Adipocyte (in vitro differentiated cells): Measurements from ENCODE around the gene DNAH17.
A peak's percentile ranks its signal among the peaks of the same experiment; 100 is the strongest.

Experiments
- DNase-seq: peaks from one replicate; pipeline ENCODE4 v3.0.0-alpha.2; 2015; ENCODE audit warnings: low read depth
- H3K27me3 ChIP-seq: replicated peaks from 2 replicates; pipeline ENCODE4 v1.7.0; 2013; ENCODE audit warnings: mild to moderate bottlenecking, low read length, moderate library complexity; ENCODE audit not compliant: control insufficient read depth, insufficient read depth
- H3K36me3 ChIP-seq: 2 replicates; pipeline ENCODE4 v1.7.0; 2013; ENCODE audit warnings: low read length, mild to moderate bottlenecking, moderate library complexity; ENCODE audit not compliant: control insufficient read depth, insufficient read depth, severe bottlenecking
- H3K4me1 ChIP-seq: 2 replicates; pipeline ENCODE4 v1.7.0; 2013; ENCODE audit warnings: mild to moderate bottlenecking, low read length, moderate library complexity; ENCODE audit not compliant: control insufficient read depth, insufficient read depth
- H3K4me3 ChIP-seq: 2 replicates; pipeline ENCODE4 v1.7.0; 2013; ENCODE audit warnings: mild to moderate bottlenecking, low read length, moderate library complexity
- H3K9ac ChIP-seq: 2 replicates; pipeline ENCODE4 v1.7.0; 2013; ENCODE audit warnings: mild to moderate bottlenecking, low read length, moderate library complexity
- H3K9me3 ChIP-seq: 2 replicates; pipeline ENCODE4 v1.7.0; 2013; ENCODE audit warnings: mild to moderate bottlenecking, low read length, moderate library complexity; ENCODE audit not compliant: control insufficient read depth

Gene DNAH17

DNA sequence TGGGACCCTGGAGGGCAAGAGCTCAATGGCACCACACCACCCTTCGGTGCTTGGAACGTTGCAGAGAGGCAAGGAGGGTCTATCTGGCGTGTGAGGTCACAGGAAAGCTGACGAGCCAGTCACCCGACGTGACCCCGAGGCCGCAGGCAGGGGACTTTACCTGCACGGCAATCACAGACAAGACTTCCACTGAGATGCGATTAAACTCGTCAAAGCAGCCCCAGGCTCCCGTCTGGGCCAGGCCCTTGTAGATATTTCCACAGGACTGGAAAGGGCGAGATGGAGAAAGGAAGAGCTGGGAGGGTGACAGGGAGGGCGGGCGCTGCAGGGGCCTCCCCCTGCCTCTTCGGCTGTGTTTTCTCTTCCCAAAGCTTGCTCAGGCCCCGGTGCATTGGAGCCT is 78.3 kb downstream of the DNAH17 start:
- DNase-seq: no peak

DNA sequence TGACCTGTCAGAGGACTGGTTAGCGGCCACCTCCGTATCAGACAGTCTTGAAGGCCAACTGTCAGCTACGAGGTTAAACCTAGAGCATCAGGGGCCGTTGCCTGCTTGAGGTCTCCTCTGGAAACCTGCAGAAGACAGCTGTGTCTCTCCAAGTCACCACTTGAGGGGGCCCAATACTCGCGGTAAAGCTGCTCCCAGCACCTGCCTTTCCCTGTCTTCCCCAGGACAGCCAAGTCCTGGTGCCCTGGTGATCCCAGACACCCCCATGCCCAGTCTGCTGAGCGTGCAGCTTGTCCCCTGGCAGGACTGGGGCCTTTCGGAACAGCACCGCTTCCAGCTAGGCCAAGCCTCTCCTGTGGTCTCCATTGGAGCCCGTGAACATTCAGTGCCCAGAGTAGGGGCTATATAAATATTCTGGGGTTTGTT is 80.1 kb downstream of the DNAH17 start:
- no peaks in the 10 kb centered on the region for H3K36me3 ChIP-seq
- DNase-seq: peak; percentile 90
- peaks cover 5% of the 10 kb centered on the region for H3K4me1 ChIP-seq
- H3K9me3 ChIP-seq: no peaks in the 10 kb centered on the region
- no peak overlapping the region for H3K9ac ChIP-seq
- H3K27me3 ChIP-seq: peaks cover 18% of the 10 kb centered on the region
- no peak overlapping the region for H3K4me3 ChIP-seq

More for the DNA sequence above, 78.3 kb downstream of the DNAH17 start:
- Histone ChIP-seq H3K9ac (no peak overlapping the region), H3K9me3 (no peaks in the 10 kb centered on the region), H3K4me3 (no peak overlapping the region), H3K27me3 (peaks cover 16% of the 10 kb centered on the region), H3K4me1 (peaks cover 5% of the 10 kb centered on the region), H3K36me3 (no peaks in the 10 kb centered on the region)

DNA sequence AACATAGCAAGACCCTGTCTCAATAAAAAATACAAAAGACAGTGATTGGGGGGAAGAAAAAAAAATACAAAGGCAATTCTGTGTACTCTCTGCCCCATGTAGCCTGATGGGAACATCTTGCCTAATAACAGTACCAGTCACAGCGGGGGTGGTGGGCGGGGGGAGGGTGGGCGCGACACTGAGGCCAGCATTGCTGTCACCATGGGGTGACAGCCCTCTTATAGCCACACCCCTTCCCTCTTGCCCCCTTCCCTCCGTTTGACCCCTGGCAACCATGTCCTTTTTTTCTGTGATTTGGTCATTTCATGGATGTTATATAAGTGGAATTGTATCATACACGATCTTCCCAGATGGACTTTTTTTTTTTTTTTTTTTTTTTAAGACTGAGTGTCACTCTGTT is 80.9 kb downstream of the DNAH17 start:
- peaks cover 24% of the 10 kb centered on the region for H3K27me3 ChIP-seq
- no peak for DNase-seq
- no peaks in the 10 kb centered on the region for H3K9me3 ChIP-seq
- no peak overlapping the region for H3K9ac ChIP-seq
- no peaks in the 10 kb centered on the region for H3K36me3 ChIP-seq
- H3K4me3 ChIP-seq: no peak overlapping the region
- H3K4me1 ChIP-seq: peaks cover 5% of the 10 kb centered on the region

DNA sequence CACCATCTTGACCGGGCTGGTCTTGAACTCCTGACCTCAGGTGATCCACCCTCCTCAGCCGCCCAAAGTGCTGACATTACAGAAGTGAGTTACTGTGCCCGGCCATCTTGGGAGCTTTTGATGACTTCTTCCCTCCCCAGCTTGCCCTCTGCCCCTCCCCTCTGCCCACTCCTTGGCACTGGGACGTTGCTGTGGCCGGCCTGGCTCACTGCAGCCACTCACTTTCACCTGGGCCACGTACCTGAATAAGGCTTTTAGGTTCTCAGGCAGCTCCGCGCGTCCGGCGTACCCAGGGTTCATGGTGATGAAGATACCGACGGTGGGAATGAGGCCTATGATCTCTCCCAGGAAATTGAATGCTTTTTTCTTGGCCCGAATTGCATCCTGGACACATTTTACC is 81.6 kb downstream of the DNAH17 start:
- no peaks in the 10 kb centered on the region for H3K36me3 ChIP-seq
- no peak overlapping the region for H3K4me3 ChIP-seq
- no peak for DNase-seq
- H3K9me3 ChIP-seq: no peaks in the 10 kb centered on the region
- H3K9ac ChIP-seq: no peak overlapping the region
- H3K27me3 ChIP-seq: peaks cover 24% of the 10 kb centered on the region
- peaks cover 5% of the 10 kb centered on the region for H3K4me1 ChIP-seq

DNA sequence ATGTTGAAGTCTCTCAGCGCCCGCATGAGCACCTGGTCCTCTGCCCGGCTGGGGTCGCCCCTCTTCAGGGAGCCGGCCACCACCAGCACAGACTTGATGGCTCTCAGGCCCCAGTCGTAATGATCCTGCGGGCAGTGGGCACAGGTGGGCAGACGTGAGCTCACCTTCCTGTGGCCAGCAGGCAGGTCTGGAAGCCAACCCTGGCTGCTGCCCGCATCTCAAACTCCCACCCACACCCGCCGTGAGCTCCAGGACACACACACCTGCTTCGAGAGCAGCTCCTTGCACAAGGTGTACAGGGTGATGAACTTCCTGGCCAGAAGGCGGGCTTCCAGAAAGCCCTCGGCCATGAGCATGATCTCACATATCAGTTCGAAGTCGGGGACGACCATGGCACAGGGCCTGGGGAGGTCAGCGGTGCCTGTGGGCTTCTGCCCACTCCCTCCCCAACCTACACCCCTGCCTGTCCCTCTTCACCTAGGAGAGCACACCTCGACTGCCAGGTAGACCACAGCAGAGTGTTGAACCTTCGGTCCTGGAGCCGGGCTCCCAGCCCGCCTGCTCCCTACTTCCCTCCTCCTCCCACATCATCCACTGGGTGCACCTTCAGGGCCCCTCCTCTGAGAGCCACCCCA is 82.4 kb downstream of the DNAH17 start:
- H3K4me3 ChIP-seq: no peak overlapping the region
- no peaks in the 10 kb centered on the region for H3K36me3 ChIP-seq
- H3K9ac ChIP-seq: no peak overlapping the region
- H3K4me1 ChIP-seq: peaks cover 5% of the 10 kb centered on the region
- no peaks in the 10 kb centered on the region for H3K9me3 ChIP-seq
- peaks cover 32% of the 10 kb centered on the region for H3K27me3 ChIP-seq
- no peak for DNase-seq

DNA sequence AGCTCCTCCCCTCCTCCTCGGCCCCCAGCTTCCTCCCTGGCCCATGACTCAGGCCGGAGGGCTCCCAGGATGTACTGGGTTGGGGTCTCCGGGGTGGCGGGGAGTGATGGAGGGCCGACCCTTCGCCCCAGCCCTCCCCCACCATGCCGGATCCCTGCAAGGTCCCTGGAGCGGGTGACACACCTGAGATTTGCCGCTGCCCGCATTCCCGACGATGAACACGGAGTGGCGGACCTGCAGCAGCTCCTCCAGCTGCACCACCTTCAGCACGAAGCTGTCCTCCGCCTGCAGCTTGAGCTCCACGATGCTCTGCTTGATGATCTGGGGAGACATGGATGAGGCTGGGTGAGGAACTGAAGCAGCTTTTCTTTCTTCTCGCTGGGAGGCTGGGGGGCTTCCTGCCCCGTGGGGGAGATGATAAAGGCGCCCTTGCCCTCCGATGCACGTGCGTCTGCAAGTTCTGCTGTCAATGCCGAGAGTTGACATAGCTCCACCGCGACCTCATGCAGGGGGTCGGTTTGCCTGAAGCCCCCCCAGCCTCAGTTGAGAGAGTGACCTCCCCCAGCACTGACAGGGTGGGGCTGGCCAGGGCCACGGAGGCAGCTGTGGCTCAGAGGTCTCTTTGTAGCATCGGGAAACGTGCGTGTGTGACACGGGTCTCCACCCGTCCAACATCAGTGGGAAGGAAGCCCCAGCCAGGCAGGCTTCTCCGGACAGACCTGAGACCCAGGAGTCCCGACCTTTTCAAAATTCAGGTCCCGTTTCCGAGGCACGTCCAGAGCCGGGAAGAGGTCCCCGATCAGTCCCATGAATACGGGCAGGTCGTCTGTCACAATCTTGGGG is 83.1 kb downstream of the DNAH17 start:
- H3K4me3 ChIP-seq: no peak overlapping the region
- H3K9me3 ChIP-seq: no peaks in the 10 kb centered on the region
- H3K4me1 ChIP-seq: peaks cover 5% of the 10 kb centered on the region
- peaks cover 32% of the 10 kb centered on the region for H3K27me3 ChIP-seq
- no peak for DNase-seq
- no peak overlapping the region for H3K9ac ChIP-seq
- H3K36me3 ChIP-seq: no peaks in the 10 kb centered on the region

DNA sequence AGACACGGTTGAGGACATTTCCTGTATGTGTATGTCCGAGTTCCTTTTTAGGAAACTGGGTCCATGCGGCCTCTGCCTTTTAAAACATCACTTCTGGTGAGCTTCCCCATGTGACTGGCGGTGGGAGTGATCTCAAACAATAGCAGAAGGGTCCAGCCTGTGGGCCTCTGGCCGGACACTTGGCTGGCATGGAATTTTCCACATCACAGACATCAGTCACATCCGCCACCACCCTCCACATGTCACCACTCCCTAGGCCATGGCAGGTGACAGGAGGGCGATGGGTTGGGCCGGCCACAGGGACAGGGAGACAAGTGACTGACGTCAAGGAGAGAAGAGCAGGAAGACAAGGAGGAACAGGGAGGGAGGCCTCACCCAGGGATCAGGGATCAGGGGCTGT is 83.7 kb downstream of the DNAH17 start:
- Histone ChIP-seq H3K27me3 (peaks cover 34% of the 10 kb centered on the region), H3K36me3 (no peaks in the 10 kb centered on the region), H3K4me1 (peaks cover 5% of the 10 kb centered on the region), H3K4me3 (no peak overlapping the region), H3K9me3 (no peaks in the 10 kb centered on the region), H3K9ac (no peak overlapping the region)
- DNase-seq: no peak

DNA sequence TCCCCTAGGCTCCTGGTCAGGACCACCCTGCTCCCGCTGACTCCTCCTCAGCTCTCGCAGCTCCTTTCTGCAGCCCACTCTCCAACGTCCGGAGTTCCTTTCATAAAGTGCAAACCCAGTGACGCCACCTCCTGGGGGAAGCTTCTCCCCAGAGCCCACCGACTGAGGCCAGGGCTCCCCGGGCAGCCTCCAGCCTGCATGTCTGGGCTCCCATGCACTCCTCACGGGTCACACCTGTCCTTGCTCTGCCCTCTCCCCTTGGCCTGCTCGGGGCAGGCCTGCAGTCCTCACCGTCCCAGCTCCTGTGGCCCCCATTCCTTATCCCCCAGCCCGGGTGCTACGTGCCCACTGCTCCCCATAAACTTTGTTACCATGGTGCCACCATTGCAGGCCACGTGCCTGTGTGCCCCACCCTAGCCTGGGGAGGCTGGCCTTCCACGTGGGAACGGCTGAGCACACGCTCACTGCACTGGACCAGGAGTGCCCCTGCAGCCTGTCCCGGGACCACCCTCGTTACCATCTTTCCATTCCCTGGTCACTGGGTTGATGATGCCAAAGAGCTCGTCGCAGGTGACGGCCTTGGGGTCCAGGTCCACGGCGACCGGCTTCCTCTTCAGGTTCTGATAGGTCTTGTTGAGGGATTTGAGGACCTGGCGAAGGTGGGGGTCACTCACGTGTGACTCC is 84.9 kb downstream of the DNAH17 start:
- Histone ChIP-seq H3K4me1 (peaks cover 5% of the 10 kb centered on the region), H3K27me3 (peaks cover 41% of the 10 kb centered on the region), H3K9ac (no peak overlapping the region), H3K36me3 (no peaks in the 10 kb centered on the region), H3K4me3 (no peak overlapping the region), H3K9me3 (no peaks in the 10 kb centered on the region)
- DNase-seq: no peak

DNA sequence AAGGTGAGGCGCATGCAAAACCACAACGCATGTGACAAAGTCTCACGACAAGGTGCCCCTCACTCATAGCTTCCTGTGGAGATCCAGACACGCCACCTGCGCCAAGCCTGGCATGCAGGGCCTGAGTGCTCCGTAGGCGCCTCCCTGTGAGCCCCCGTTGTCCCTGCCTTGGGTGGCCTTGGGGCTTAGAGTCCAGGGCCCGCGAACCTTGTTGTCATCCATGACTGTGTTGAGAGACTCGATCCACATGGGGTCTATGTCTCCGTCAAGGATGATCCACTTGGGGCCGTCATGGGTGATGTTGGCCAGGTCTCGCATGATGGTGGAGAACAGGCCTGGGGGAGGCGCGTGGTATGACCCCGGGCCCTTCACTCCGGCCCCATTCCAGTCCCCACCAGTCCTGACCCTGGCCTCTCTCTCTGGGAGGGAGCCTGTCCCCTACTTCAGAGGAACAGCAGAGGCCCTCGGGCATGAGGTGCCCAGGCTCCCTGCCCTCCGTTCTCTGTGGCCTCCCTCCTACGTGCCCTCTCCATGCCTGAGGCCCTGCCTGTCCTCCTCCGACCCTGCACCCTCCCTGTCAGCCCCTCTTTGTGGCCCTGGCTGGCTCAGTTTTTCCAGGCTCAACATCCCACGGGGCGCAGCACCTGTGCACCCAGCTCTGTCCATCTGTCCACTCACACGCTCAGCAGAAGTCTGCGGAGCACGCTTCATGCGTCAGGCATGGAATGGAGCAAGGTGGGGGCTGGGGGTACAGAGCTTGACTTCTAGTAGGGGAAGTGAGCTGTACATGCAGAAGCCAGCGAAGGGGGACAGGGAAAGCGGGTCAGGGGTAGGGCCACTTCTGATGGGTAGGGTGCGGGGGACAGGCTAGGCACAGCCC is 85.7 kb downstream of the DNAH17 start:
- no peak overlapping the region for H3K4me3 ChIP-seq
- H3K27me3 ChIP-seq: peaks cover 41% of the 10 kb centered on the region
- H3K36me3 ChIP-seq: no peaks in the 10 kb centered on the region
- no peak for DNase-seq
- H3K9ac ChIP-seq: no peak overlapping the region
- no peaks in the 10 kb centered on the region for H3K9me3 ChIP-seq
- no peaks in the 10 kb centered on the region for H3K4me1 ChIP-seq

DNA sequence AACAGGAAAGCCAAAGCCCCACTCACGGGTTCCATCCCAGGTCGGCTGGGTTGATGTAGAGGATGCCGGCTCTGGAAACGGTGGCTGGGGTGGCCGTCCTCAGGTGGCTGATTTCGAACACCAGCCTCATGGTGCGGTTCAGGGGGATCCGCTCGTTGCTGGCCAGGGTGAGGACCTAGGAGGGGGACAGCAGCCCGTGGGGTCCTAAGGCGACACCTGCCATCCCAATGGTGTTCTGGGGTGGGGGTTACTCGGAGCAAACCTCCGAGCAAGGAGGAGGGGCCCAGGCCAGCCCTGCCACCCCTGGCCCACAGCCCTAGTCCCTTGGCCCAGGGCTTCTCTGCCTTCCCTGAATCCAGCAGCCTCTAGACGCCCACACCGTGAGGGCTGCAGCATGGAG is 86.5 kb downstream of the DNAH17 start:
- no peak for DNase-seq
- peaks cover 41% of the 10 kb centered on the region for H3K27me3 ChIP-seq
- H3K9me3 ChIP-seq: no peaks in the 10 kb centered on the region
- H3K9ac ChIP-seq: no peak overlapping the region
- H3K4me1 ChIP-seq: no peaks in the 10 kb centered on the region
- no peaks in the 10 kb centered on the region for H3K36me3 ChIP-seq
- no peak overlapping the region for H3K4me3 ChIP-seq
